ENCODE results near the gene RCOR2.

DNA sequence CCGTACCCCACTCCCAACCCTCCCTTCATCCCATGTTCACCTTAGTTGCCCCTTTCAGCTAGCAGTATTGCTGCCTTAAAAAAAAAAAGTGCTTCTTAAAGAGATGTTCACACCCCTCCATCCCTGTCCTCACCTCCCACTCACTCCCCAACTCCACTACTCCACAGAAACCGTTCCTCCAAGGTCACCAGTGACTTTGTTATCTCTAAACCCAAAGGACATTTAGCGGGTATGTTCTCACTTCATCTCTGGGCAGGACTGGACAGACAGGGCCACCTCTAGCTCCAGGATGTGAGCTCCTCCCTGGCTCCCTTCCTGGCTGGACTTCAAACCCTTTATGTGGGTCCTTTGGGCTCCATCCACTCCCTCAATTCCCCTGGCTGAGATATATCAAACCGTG is 6.4 kb upstream of the RCOR2 start:
- TF ChIP-seq, protein P1, sequence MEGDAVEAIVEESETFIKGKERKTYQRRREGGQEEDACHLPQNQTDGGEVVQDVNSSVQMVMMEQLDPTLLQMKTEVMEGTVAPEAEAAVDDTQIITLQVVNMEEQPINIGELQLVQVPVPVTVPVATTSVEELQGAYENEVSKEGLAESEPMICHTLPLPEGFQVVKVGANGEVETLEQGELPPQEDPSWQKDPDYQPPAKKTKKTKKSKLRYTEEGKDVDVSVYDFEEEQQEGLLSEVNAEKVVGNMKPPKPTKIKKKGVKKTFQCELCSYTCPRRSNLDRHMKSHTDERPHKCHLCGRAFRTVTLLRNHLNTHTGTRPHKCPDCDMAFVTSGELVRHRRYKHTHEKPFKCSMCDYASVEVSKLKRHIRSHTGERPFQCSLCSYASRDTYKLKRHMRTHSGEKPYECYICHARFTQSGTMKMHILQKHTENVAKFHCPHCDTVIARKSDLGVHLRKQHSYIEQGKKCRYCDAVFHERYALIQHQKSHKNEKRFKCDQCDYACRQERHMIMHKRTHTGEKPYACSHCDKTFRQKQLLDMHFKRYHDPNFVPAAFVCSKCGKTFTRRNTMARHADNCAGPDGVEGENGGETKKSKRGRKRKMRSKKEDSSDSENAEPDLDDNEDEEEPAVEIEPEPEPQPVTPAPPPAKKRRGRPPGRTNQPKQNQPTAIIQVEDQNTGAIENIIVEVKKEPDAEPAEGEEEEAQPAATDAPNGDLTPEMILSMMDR (conservative IDR thresholded peaks at IDR 0.05 in 1 of 2, IDR thresholded peaks at IDR 0.05 in 1 of 2; ENCODE audit: extremely low read depth in 1 of 2, insufficient read depth in 1 of 2, low read depth in 1 of 2, low read length in 2 of 2), result no peak
- TF ChIP-seq EZH2 (IDR thresholded peaks at IDR 0.05; ENCODE audit: borderline replicate concordance, low read length), result no peak

Data from mammary epithelial cell (primary cell).